HG03442 (cell line): ENCODE results near the gene CABP4.
"Not testable (repeated sequence)": the region's sequence is repeated elsewhere in the genome, so short reads cannot be mapped to it uniquely, and the experiment has no call there.

ENCODE experiments used
- ATAC-seq: cut with Tn5 transposase; IDR thresholded peaks from one replicate; pipeline ENCODE4 v1.9.1; 2021; ENCODE audit warnings: mild to moderate bottlenecking, moderate library complexity; ENCODE audit not compliant: unreplicated experiment

Gene CABP4

DNA sequence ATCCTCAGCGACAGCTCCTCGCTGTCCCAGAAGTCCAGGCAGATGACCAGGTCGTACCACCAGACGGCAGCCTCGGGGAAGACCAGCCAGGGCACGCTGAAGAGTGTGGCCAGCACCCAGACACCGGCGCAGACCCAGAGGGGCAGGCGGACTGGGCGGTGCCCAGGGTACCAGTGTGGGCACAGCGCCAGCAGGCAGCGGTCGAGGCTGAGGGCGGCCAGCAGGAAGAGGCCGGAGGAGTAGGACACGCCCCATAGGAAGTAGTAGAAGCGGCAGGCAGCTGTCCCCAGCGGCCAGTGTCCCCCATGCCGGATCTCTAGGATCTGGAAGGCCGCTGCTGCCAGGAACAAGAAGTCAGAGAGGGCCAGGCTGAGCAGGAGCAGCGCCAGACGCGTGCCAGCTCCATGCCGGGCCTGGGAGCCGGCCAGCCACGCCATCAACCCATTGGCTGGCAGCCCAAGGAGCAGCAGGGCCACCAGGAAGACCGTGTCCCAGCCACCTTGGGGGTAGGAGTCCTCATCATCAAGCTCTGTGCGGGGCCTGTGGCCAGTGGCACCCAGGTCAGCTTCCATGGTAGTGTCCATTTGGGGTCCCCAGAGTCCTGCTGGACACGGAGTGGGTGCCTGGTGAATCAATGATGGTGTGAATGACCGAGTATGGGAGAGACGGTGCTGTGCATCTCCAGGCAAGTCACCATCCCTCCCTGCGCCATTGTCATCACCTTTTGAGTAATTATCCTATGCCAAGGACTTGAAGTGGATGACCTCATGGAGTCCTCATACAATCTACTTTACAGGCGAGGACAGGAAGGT, 2.8 kb upstream of the CABP4 start, which contains the start of gene GPR152:
TSS of gene GPR152 (minus strand) at position 589 of the 812 bp plus-strand sequence. CDS start at position 584, 5 bp downstream.
- ATAC-seq = no peak

DNA sequence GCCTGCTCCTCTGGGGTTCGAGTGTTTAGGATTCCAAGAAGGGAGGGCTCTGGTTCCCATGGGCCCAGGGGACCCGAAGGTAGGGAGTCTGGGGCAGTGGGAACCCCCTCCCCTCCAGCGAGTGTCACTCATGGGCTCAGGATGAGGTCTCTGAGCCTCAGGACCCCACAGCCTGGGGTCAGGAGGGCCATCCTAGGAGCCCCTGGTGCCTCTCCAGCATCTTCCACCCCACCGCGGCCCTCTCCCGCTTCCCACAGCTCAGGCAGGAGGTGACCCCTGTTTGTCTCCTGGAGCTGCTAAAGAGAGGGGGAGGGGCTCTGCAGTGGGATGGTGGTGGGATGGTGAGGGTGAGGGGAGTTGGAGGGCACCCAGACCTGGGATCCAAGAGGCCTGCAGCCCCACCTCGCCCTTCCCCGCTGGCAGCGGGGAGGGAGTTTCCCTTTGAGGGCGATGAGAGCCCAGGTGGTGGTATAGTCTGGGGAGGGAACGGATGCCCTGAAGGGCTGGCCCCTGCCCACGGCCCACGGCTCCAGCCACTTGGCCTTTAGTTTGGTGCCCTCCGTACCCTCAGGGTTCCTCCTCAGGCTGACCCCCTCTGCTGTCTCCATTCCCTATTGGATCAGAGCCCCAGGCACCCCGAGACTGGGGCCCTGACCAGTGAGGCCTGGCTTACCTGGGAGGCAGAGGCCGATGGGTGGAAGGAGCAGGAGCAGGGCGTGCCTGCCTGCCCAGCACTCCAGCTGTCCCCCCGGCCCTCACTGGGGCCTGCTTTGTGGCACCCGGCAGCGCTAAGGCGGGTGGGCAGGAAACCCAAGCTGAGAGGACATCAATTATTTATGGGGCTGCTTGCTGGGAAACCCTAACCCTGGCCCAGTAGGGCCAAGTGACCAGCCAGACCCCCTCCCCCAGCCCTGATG, 1.1 kb upstream of the CABP4 start:
- ATAC-seq = no peak

DNA sequence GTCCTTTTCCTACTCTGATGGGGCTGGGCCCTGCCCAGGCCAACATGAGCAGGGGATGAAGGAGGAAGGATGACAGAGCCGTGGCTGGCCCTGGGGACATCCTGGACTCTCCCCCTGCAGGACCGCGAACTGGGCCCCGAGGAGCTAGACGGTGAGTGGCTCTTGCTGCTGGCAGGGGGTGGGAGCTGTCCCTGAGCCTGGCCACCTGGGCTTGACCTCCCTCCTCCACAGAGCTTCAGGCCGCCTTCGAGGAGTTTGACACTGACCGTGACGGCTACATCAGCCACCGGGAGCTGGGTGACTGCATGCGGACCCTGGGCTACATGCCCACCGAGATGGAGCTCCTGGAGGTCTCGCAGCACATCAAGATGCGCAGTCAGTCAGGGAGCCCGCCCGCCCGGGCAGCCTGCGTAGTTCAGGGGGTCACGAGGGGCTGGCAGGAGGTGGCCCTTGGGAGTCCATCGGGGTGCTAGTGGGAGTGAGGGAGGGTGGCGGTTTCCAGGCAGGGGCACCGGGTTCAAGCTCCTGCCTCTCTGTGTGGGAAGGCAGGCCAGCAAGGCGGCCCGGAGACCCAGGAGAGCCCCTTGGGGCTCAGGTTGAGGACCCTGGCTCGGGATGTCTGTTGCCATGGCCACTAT, 1.0 kb downstream of the CABP4 start:
- no peak for ATAC-seq

DNA sequence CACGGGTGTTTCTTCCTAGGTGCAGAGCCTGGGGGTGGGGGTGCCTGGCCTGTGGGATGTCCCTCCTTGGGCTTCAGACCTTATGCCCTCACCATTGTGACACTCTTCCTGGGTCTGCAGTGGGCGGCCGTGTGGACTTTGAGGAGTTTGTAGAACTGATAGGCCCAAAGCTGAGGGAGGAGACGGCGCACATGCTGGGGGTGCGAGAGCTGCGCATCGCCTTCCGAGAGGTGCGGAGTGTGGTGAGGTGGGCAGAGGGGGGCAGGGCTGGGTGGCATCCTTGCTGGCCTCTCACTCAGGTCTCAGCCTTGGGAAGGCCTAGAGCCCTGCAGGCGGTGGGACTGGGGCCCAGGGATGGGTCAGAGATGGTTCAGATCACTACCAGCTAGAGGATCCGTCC, 2.3 kb downstream of the CABP4 start:
- no peak for ATAC-seq

DNA sequence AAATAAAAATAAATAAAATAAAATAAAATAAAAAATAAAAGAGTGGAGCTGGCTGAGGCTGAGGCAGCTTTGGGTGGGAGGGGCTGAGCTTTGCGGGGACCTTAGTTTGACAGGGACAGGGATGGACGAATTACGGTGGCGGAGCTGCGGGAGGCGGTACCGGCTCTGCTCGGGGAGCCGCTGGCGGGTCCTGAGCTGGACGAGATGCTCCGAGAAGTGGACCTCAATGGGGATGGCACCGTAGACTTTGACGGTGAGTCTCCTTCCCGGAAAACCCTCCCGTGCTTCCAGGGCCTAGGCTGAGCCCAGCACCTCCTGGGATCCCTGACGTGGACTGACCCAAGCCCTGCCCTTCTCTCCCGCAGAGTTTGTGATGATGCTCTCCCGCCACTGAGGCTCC, 3.1 kb downstream of the CABP4 start:
- ATAC-seq = no peak

DNA sequence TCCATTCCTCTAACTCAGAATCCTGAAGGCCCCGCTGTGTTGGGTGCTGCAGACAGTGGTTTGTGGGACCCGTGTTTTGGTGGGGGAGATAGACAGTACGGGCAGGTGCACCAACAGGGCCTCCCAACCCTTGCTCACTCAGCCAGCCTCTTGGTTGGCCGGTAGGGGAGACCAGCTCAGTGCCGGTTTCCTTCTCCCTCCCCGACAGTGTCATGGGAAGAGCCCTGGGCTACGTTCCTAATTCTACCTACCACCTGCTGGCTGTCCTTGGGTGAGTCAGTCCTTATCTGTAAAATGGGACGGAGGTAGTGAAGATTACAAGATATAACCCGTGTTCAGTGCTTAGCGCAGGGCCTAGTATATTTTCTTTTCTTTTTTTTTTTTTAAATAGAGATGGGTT, 8.0 kb downstream of the CABP4 start:
- ATAC-seq = no peak

DNA sequence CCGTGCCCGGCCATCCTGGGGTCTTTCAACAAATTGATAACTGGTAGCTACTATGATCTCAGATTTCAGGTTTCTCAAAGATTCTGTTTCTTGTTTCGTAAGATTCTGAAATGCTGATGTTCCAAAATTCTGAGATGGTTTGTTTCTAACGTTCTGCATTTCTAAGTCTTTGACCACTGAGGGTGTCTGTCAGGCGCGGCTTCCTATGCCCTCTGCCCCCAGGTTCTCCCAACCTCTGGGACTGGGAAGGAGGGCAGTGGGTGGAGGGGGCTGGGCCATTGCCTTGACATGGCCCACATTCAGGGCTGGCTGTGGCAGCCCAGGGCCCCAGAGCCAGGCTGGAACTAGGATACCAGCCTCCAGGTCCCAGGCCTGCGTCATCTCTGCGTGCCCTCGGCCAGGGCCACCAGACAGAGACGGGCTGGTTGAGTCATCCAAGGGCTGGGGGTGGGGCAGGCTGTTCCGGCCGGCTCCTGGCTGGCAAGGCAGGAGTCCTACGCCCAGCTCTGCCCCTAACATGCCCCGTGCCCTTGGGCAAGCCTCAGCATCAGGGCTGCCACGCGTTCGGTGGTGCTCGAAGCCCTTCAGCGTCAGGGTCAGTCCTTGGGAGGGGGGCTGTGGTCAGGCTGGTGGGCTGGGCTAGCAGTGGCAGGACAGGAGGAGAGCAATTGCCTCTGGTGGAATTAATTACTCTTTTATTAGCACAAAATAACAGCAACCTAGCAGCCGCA, 8.7 kb downstream of the CABP4 start:
- no peak for ATAC-seq

DNA sequence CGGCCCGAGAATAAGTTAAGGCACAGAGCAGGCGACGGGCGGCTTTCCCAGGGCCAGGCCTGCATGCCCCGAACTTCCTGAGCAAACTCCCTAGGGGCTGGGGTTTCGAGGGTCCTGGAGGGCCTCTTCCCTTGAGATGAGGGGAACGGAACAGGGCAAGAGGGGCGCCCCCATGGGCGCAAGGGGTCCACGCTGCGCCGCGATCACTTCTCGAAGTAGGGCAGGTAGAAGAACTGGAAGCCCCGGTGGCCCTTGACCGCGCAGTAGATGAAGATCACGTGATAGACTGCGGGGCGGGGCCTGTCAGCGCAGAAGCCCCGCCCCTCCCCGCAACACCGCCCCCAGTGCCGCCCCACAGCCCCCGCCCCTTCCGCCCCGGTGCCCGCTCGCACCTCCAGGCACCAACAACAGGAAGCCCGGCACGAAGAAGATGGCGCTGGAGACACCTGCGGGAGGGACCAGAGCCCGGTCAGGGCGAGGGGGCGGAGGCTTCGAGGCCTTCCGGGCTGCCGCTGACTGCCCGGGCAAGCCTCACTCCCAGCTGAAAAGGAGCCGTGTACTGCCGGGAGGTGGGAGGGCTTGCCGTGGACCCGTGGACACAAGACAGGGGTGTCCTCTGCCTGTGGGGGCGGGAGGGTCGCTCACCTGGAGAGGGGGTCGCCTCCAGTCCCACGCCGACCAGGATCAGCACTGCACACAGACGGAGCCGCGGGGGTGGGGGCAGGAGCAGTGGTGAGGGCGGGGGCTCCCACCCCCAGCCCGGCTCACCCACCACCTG, 9.4 kb downstream of the CABP4 start:
- ATAC-seq = peak; percentile 40

DNA sequence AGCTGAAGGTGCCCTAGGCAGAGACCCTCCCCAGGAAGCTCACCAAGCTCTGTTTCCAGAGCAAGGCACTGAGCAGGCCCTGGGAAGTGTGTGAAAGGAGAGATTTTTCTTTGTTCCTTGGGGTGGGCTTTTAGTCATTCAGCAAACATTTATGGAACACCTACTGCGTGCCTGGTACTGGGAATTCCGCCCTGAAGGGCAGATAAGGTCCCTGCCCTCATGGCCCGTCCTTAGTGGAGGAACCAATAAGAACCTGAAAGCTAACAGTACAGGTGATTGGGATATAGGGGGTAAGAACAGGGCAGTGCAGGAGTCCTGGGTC, 10.0 kb downstream of the CABP4 start:
- ATAC-seq = no peak

DNA sequence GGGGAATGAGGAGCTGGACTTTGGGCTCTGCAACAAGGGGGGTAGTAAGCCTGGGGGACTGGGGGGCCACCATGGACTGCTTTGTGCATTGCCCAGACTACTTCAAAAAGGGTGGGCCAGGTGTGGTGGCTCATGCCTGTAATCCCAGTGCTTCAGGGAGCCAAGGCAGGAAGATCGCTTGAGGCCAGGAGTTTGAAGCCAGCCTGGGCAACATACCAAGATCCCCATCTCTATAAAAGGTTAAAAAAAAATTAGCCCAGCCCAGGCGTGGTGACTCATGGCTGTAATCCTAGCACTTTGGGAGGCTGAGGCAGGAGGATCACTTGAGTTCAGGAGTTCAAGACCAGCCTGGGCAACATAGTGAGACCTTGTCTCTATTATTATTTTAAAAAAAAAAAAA, 10.4 kb downstream of the CABP4 start:
- ATAC-seq = not testable (repeated sequence)

DNA sequence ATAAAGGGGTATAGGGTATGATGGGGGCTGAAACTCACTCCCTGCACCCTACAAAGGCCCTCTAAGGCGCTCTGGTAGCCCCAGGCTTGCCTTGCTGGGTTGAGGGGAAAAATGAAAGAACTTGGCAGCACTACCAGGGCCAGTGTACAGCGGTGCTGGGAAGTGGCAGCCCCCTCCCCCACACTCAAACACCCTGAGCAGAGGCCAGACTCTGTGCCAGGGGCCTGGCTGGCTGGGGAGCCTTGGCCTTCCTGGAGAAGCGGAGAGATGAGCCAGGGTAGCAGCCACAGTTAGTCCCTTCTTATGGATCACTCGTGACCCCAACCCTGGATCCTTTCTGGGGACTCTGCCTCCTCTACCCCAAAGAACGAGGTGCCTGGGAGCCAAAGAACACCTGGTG, 11.2 kb downstream of the CABP4 start:
- ATAC-seq = no peak

DNA sequence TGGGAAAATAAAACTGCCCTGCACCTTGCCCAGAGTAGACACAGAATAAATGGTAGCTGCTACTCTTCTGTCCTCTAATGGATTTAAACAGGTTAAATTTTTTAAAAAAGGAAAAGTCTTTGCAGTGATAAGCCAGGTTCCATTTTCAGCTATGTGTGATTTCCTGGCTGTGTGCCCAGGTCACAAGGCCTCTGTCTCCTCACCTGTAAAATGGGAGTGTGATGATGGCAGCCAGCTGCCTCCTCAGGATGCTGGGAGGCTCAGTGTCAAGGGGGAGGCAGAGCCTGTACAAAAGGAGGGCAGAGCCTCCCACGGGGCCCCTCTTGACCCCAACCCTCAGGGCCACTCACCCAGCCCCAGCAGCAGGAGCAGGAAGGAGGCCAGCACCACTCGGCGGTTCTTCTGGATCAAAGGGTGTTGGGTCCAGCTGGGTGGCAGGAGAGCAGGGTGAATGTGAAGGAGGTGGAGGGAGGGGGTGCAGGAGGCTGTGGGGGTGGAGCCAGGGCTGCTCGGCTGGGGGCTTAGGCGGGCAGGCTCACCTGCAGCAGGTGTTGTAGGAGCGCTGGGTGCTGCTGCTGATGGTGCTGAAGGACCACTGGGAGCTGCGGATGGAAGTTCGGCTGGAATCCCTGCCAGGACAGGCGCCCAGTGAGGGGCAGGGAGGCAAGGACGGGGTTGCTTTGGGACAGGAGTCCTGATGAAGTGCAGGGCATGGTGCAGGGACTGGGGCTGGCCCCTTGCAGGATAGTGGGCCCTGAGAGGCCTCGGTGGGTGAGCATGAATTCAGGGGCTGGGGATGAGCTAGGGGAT, 12.0 kb downstream of the CABP4 start:
- no peak for ATAC-seq

DNA sequence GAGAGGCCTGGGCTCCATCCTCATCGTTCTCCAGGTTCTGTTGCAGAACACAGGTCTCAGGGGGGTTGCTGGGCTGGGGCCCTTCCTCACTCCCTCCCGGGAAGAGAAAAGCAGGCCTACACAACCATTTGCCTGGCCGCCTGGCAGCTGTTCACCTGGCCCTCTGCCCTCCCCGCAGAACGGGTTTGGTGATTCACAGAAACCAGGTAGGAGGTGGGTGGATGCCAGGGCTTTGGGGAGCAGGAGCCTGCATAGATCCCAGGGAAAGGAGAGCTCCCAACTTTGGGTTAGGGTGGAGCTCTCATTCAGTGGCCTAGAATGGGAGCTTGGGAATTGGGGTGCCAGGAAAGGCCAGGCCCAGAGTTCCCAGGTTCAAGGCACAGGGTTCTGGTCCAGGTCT, 12.9 kb downstream of the CABP4 start:
- no peak for ATAC-seq

DNA sequence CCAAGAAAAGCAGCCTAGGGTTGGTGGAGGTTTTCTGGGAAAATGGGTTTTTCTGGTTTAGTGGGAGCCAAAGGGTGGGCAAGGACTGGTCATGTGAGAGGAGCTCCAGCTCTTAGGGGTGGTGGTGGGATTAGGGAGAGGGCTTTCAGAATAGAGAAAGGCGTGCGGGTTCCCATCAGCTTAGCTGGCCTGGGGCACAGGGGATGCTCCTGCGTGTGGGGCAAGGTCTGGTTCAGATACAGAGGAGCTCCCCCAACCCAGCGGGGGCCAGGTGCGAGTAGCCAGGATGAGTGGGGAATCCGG, 13.3 kb downstream of the CABP4 start:
- ATAC-seq = no peak

DNA sequence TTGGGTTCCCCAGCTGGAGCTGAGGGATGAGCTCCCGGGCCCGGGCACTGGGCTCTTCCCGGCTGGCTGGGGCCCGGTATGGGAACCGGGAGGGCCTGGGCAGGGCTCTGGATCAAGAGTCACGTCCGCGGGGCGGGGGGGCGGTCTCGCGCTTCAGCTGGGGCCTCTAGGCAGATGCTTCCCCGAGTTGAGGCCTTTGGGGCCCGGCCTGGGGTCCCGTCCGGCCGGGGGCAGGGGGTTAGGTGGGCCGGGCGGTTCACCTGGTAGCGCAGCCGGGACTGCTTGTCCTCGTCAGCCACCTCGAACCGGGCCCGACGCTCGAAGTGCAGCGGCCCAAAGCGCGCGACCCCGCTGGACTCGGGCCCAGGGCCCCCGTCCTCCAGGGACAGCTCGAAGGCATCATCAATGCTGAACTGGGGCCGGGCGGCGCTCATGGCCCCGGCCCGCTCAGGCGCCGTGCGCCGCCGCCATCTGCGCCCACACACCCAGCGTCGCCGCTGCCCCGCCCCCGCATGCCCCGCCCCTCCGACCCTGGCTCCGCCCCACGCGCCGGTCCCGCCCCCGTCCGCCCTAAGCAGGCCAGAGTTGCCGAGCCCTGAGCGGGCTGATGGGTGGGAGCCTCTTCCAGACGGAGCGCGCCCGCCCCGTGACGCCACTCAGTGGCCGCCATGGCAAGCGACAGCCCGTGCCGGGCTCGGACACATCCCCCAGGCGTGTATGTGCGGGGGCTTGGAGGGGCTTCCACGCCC, 13.8 kb downstream of the CABP4 start, which contains the start of gene TMEM134:
TSS of gene TMEM134 (minus strand) at position 493 of the 749 bp plus-strand sequence. CDS start at position 434, 59 bp downstream.
- ATAC-seq = peak; percentile 63

DNA sequence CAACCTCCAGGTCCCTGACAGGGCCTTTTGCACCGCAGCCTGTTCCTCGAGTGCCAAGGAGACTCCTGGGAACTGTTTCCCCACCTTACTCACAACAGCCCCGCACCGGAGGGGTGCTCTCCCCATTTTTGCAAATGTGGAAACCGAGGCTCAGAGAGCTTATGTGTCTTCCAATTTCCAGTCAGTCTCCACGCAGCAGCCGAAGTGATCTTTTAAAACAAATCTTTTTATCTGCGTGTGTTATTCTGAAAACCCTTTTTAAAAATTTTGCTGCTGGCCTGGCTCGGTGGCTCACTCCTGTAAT, 14.3 kb downstream of the CABP4 start:
- ATAC-seq = no peak

DNA sequence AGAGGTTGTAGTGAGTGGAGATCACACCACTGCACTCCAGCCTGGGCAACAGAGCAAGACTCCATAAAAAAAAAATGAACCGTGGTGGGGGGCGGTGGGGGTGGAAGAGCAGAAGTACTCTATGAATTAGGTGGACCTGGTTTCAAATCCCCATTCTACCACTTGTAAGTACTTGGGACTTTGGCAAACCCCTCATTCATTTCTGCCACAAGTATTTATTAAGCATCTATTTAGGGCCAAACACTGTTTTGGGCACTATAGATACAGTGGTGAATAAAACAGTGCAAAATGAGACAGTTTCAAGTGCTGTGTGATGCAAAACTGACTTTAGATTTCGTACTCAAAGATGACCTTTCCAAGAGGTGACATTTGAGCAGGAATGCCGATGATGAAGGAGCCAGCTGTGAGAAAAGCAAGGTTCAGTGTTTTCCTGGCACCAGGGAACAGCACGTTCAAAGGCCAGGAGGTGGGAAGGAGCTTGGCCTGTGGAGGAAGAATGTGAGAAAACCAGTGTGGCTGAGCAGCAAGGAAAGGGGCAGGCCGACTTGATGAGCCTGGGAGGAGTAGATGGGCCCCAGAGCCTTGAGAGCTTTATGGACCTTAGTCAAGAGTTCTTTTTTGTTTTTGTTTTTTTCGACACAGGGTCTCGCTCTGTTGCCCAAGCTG, 15.3 kb downstream of the CABP4 start:
- ATAC-seq = no peak

DNA sequence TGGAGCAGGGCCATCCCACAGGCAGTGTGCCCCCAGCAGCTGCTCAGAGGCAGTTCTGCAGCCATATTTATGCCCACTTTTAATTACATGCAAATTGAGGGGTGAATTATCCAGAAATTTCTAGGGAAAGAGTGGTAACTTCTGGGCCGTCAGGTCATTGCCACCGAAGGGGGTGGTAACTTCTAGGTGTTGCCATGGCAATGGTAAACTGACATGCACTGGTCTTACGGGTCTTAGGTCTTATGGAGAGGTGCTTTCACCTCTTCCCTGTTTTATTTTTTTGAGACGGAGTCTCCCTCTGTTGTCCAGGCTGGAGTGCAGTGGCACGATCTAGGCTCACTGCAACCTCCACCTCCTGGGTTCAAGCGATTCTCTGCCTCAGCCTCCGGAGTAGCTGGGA, 17.7 kb downstream of the CABP4 start:
- no peak for ATAC-seq
